Measurements from ENCODE around the gene PPP2R3B. TPM values are rescaled to one million over a fixed set of nuclear protein-coding genes. Genes with fewer than 3 reads are reported as not detected.
A peak's percentile ranks its signal among the peaks of the same experiment; 100 is the strongest.

Gene PPP2R3B
- total RNA-seq, 1 donor from 2014 or later: 36.1 TPM

- Mint-ChIP-seq H3K4me1 (ENCODE audit: low read depth, unreplicated experiment) (peaks cover 1% of the 10 kb centered on the region), H3K9me3 (ENCODE audit: unreplicated experiment) (peaks cover 15% of the 10 kb centered on the region), H3K36me3 (ENCODE audit: unreplicated experiment) (no peaks in the 10 kb centered on the region), H3K27ac (ENCODE audit: unreplicated experiment) (no peak overlapping the region), H3K4me3 (ENCODE audit: unreplicated experiment) (no peak overlapping the region), H3K27me3 (ENCODE audit: unreplicated experiment) (peaks cover 8% of the 10 kb centered on the region)
- TF ChIP-seq CTCF (IDR thresholded peaks at IDR 0.05; ENCODE audit: partially characterized antibody, unreplicated experiment): no peak
- no peak for DNase-seq
These were observed 44.9 kb upstream of the PPP2R3B start for GRCh38 chrX:431492-432111.

GRCh38 chrX:431056-431455 is 44.3 kb upstream of the PPP2R3B start:
- Mint-ChIP-seq H3K27me3 (ENCODE audit: unreplicated experiment) (peaks cover 6% of the 10 kb centered on the region), H3K36me3 (ENCODE audit: unreplicated experiment) (no peaks in the 10 kb centered on the region), H3K4me1 (ENCODE audit: low read depth, unreplicated experiment) (peaks cover 1% of the 10 kb centered on the region), H3K9me3 (ENCODE audit: unreplicated experiment) (peaks cover 13% of the 10 kb centered on the region), H3K4me3 (ENCODE audit: unreplicated experiment) (no peak overlapping the region), H3K27ac (ENCODE audit: unreplicated experiment) (no peak overlapping the region)
- TF ChIP-seq CTCF (IDR thresholded peaks at IDR 0.05; ENCODE audit: partially characterized antibody, unreplicated experiment): no peak
- DNase-seq: no peak

- Mint-ChIP-seq H3K4me3 (ENCODE audit: unreplicated experiment) (no peak overlapping the region), H3K27ac (ENCODE audit: unreplicated experiment) (no peak overlapping the region), H3K27me3 (ENCODE audit: unreplicated experiment) (peaks cover 6% of the 10 kb centered on the region), H3K36me3 (ENCODE audit: unreplicated experiment) (no peaks in the 10 kb centered on the region), H3K9me3 (ENCODE audit: unreplicated experiment) (peaks cover 10% of the 10 kb centered on the region), H3K4me1 (ENCODE audit: low read depth, unreplicated experiment) (peaks cover 1% of the 10 kb centered on the region)
- no peak for DNase-seq
- TF ChIP-seq CTCF (IDR thresholded peaks at IDR 0.05; ENCODE audit: partially characterized antibody, unreplicated experiment): no peak
These were observed 42.6 kb upstream of the PPP2R3B start for GRCh38 chrX:429266-429825.

GRCh38 chrX:427812-428725 is 41.4 kb upstream of the PPP2R3B start:
- H3K4me3 Mint-ChIP-seq (ENCODE audit: unreplicated experiment): peak overlapping the region; percentile 81
- H3K4me1 Mint-ChIP-seq (ENCODE audit: low read depth, unreplicated experiment): peaks cover 1% of the 10 kb centered on the region
- H3K9me3 Mint-ChIP-seq (ENCODE audit: unreplicated experiment): peaks cover 13% of the 10 kb centered on the region
- peaks cover 11% of the 10 kb centered on the region for H3K27me3 Mint-ChIP-seq (ENCODE audit: unreplicated experiment)
- peak; percentile 74 for DNase-seq
- no peak overlapping the region for H3K27ac Mint-ChIP-seq (ENCODE audit: unreplicated experiment)
- no peaks in the 10 kb centered on the region for H3K36me3 Mint-ChIP-seq (ENCODE audit: unreplicated experiment)
- TF ChIP-seq CTCF (IDR thresholded peaks at IDR 0.05; ENCODE audit: partially characterized antibody, unreplicated experiment): peak; percentile 41
